Thyroid gland (tissue), 4 donors: ENCODE measurements around the gene CLDN19.

Experiments used
- CTCF ChIP-seq, 6 experiments: fragments of 200-600 bp in 3 of 6; fragments of 450-650 bp in 3 of 6; sonication (generic) in 3 of 6; IDR thresholded peaks; one replicate each; pipeline ENCODE4 v1.5.1; 2016 to 2019; ENCODE audit warnings: antibody characterized with exemption in 6 of 6, mild to moderate bottlenecking in 2 of 6, inconsistent platforms in 1 of 6, moderate library complexity in 1 of 6
- POLR2A ChIP-seq, 2 donors: fragments of 450-650 bp; IDR thresholded peaks; one replicate each; pipeline ENCODE4 v1.6.1; 2017; ENCODE audit warnings: antibody characterized with exemption in 2 of 2, mild to moderate bottlenecking in 2 of 2, moderate library complexity in 1 of 2

GRCh38 chr1:42732126-42732680 is 7.8 kb downstream of the CLDN19 start:
- TF ChIP-seq CTCF (IDR thresholded peaks at IDR 0.05), result no peak
- no peak for TF ChIP-seq POLR2A (IDR thresholded peaks at IDR 0.05)
